Suppressor macrophage (primary cell): ENCODE data around the gene FGL2.
"Not testable (repeated sequence)": the region's sequence is repeated elsewhere in the genome, so short reads cannot be mapped to it uniquely, and the experiment has no call there.

ENCODE experiments used
- DNase-seq, 4 experiments: peaks; one replicate each; pipeline ENCODE4 v3.0.0-alpha.2; 2020 to 2022

Gene FGL2

DNA sequence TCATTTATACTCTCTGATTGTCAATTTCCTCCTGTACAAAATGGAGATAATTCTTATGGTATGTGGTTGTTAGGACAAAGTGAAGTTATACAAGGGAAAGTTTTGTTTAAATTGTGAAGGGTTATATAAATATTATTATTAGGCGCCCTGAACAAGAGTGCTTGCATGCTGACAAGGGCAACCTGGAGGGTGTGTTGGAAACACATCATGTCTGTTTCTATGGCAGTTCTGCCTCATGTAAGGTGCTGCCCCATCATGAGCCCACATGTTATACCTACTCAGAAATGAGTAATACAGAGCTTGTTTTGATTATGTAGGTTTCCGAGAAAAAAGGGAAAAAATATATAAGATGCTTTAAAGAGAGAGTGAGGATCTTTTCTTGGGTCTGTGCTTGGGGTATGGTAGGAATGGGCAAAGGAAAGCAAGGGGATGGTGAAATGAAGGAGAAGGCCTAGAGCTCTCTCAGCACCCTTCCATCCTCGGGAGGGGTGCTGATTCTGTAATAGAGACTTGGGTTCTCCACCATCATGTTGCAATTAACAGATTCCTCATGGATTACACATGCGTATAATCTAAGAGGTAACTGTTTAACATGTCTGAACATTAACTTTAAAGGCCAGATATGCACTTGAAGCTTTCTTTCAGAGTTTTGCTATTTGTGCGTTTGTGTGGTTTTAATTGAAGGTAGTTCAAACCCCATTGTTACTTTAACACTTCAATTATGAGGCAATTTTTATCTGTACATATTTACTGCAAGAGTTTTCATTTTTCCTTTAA, 43.8 kb downstream of the FGL2 start:
- DNase-seq: not testable (repeated sequence)

- DNase-seq: peak in 2 of 4 experiments; percentile 10 to 25
Observed at GRCh38 chr7:77154917-77155464, 44.6 kb downstream of the FGL2 start.

DNA sequence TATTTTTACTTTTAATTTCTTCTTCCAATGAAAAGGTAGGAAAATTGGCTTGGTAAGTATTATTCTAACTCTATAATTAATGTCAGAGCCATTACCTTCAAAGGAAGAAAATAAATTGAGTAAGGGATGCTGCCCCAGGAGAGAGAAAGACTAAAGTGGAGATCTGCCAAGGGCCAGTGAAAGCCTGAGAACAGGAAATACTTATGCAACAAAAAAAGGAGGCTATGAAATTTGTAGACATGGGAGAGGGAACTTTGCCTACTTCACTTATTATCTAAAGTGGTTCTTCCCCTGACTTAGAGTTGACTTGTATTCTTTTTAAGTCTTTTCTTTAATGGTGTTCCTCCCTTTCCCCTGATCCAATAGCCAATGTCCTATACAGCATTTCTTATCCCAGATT, 47.4 kb downstream of the FGL2 start:
- peak; percentile 28 to 51 (median 36) for DNase-seq
